SK-N-SH (cell line): Measurements from ENCODE around the gene B4GALT6. TPM values are rescaled to one million over a fixed set of nuclear protein-coding genes. Genes with fewer than 3 reads are reported as not detected.

Experiments
- CTCF ChIA-PET: fragments of 300-600, 350-600 bp; formaldehyde crosslinking; extraction: SDS; loops from one replicate; lab custom pipeline; 2021; lab: Yijun Ruan, JAX
- POLR2A ChIA-PET: fragments of 350-600 bp; sonication (Branson Sonifier 250); formaldehyde crosslinking; extraction: SDS; loops from one replicate; lab custom pipeline; 2020; ENCODE audit warnings: antibody characterized with exemption, inconsistent platforms; lab: Yijun Ruan, JAX
- DNase-seq: peaks from one replicate; pipeline ENCODE4 v3.0.0; 2012
- H2AFZ ChIP-seq: fragments of 200-600 bp; sonication (generic); 2 replicates; pipeline ENCODE4 v1.8.1; 2016; ENCODE audit warnings: antibody characterized with exemption, mild to moderate bottlenecking, low read depth
- H3F3A ChIP-seq: fragments of 200-600 bp; sonication (generic); replicated peaks from 2 replicates; pipeline ENCODE3; 2016; ENCODE audit warnings: antibody characterized with exemption, mild to moderate bottlenecking; ENCODE audit not compliant: insufficient read depth
- H3K27ac ChIP-seq, 2 experiments: fragments of 200-500 bp in 1 of 2; fragments of 200-600 bp in 1 of 2; sonication (Bioruptor generic) in 1 of 2; sonication (generic), shearing (Covaris generic) in 1 of 2; 2 replicates each; pipeline versions ENCODE4 v1.5.1 to v1.6.1; 2014 to 2016; ENCODE audit warnings: low read depth in 2 of 2, inconsistent platforms in 1 of 2, low read length in 1 of 2, mild to moderate bottlenecking in 1 of 2, mixed read lengths in 1 of 2
- H3K27me3 ChIP-seq: fragments of 200-600 bp; sonication (generic), shearing (Covaris generic); 2 replicates; pipeline ENCODE4 v1.6.1; 2016; ENCODE audit warnings: mixed run types; ENCODE audit not compliant: insufficient read depth
- H3K36me3 ChIP-seq, 2 experiments: fragments of 200-500 bp in 1 of 2; fragments of 200-600 bp in 1 of 2; sonication (Bioruptor generic) in 1 of 2; sonication (generic) in 1 of 2; replicated peaks in 1 of 2; 2 replicates each; pipeline versions ENCODE3 to v1.5.1; 2014 to 2016; ENCODE audit warnings: low read length in 1 of 2, mild to moderate bottlenecking in 1 of 2; ENCODE audit not compliant: insufficient read depth in 2 of 2, control insufficient read depth in 1 of 2
- H3K4me1 ChIP-seq, 2 experiments: fragments of 200-500 bp in 1 of 2; fragments of 200-600 bp in 1 of 2; sonication (Bioruptor generic) in 1 of 2; sonication (generic), shearing (Covaris generic) in 1 of 2; 2 replicates each; pipeline versions ENCODE4 v1.5.1 to v1.6.1; 2014 to 2016; ENCODE audit warnings: low read depth in 1 of 2, low read length in 1 of 2, mixed run types in 1 of 2; ENCODE audit not compliant: insufficient read depth in 2 of 2, control insufficient read depth in 1 of 2
- H3K4me2 ChIP-seq: fragments of 200-600 bp; sonication (generic), shearing (Covaris generic); 2 replicates; pipeline ENCODE4 v1.6.1; 2017; ENCODE audit warnings: mixed run types
- H3K4me3 ChIP-seq, 2 experiments: fragments of 200-500 bp in 1 of 2; fragments of 200-600 bp in 1 of 2; sonication (Bioruptor generic) in 1 of 2; sonication (generic), shearing (Covaris generic) in 1 of 2; 2 replicates each; pipeline versions ENCODE4 v1.5.1 to v1.8.1; 2014 to 2016; ENCODE audit warnings: low read depth in 2 of 2, inconsistent platforms in 1 of 2, low read length in 1 of 2, mild to moderate bottlenecking in 1 of 2, mixed read lengths in 1 of 2, moderate library complexity in 1 of 2
- H3K79me2 ChIP-seq: fragments of 200-600 bp; sonication (generic); 2 replicates; pipeline ENCODE4 v1.8.1; 2017; ENCODE audit warnings: mild to moderate bottlenecking; ENCODE audit not compliant: insufficient read depth
- H3K9ac ChIP-seq: fragments of 200-600 bp; sonication (generic); 2 replicates; pipeline ENCODE4 v1.6.1; 2017; ENCODE audit warnings: mixed run types
- H3K9me2 ChIP-seq: fragments of 200-600 bp; sonication (generic); 2 replicates; pipeline ENCODE4 v1.6.1; 2017; ENCODE audit warnings: mixed run types
- H3K9me3 ChIP-seq: fragments of 200-600 bp; sonication (generic); 2 replicates; pipeline ENCODE4 v1.6.1; 2017; ENCODE audit warnings: mixed run types, mild to moderate bottlenecking, moderate library complexity
- H4K20me1 ChIP-seq: fragments of 200-600 bp; sonication (generic); 2 replicates; pipeline ENCODE4 v1.6.1; 2017; ENCODE audit warnings: mild to moderate bottlenecking, mixed run types; ENCODE audit not compliant: insufficient read depth
- EZH2phosphoT487 ChIP-seq: fragments of 200-600 bp; sonication (generic); IDR thresholded peaks from 2 replicates; pipeline ENCODE4 v1.6.1; 2017; ENCODE audit warnings: low read depth, mixed run types, mild to moderate bottlenecking, antibody characterized with exemption, moderate library complexity, borderline replicate concordance
- FOXM1 ChIP-seq: IDR thresholded peaks from 2 replicates; pipeline ENCODE4 v1.4.0; 2012; ENCODE audit warnings: low read depth, mild to moderate bottlenecking
- GABPA ChIP-seq: IDR thresholded peaks from 2 replicates; pipeline ENCODE4 v1.4.0; 2012; ENCODE audit warnings: low read depth, mild to moderate bottlenecking
- MEF2A ChIP-seq: IDR thresholded peaks from 2 replicates; pipeline ENCODE4 v1.4.0; 2012; ENCODE audit warnings: low read depth, borderline replicate concordance
- MXI1 ChIP-seq: IDR thresholded peaks from 2 replicates; pipeline ENCODE4 v1.6.1; 2012; ENCODE audit warnings: mild to moderate bottlenecking, low read depth, low read length, improper control_type of control experiment
- NRF1 ChIP-seq: IDR thresholded peaks from 2 replicates; pipeline ENCODE4 v1.6.1; 2012; ENCODE audit warnings: low read depth, mild to moderate bottlenecking, low read length
- POLR2AphosphoS5 ChIP-seq: IDR thresholded peaks from 2 replicates; pipeline ENCODE4 v1.6.1; 2012; ENCODE audit warnings: low read depth, low read length
- RAD21 ChIP-seq: IDR thresholded peaks from 2 replicates; pipeline ENCODE4 v1.6.1; 2012; ENCODE audit warnings: mild to moderate bottlenecking, low read length
- RFX5 ChIP-seq: IDR thresholded peaks from 2 replicates; pipeline ENCODE4 v1.6.1; 2012; ENCODE audit warnings: mild to moderate bottlenecking, improper control_type of control experiment, low read length
- RXRA ChIP-seq: IDR thresholded peaks from 2 replicates; pipeline ENCODE4 v1.4.0; 2012; ENCODE audit warnings: low read depth, mild to moderate bottlenecking, borderline replicate concordance
- SMC3 ChIP-seq: IDR thresholded peaks from 2 replicates; pipeline ENCODE4 v1.6.1; 2012; ENCODE audit warnings: low read depth, low read length, improper control_type of control experiment
- TAF1 ChIP-seq: IDR thresholded peaks from 2 replicates; pipeline ENCODE4 v1.6.1; 2012; ENCODE audit warnings: low read depth, mild to moderate bottlenecking, low read length, moderate library complexity, borderline replicate concordance
- TEAD4 ChIP-seq: IDR thresholded peaks from 2 replicates; pipeline ENCODE4 v1.4.0; 2012; ENCODE audit warnings: mild to moderate bottlenecking, borderline replicate concordance; ENCODE audit not compliant: insufficient read depth
- WGBS: methylation state at CpG from one replicate; pipeline ENCODE4 v1.1.6; 2017; ENCODE audit warnings: low lambda C conversion rate; 5-methylcytosine and 5-hydroxymethylcytosine counted together
- polyA plus RNA-seq, 3 experiments: library from polyadenylated mRNA; depleted of rRNA; stranded (reverse); fragments of >200 nt; gene quantifications; 2 replicates each; pipeline ENCODE4 v1.2.3, GENCODE V29; 2012
- TF ChIP-seq, protein P1 (sequence below): IDR thresholded peaks from 2 replicates; pipeline ENCODE4; 2012
- TF ChIP-seq, protein P2 (sequence below): fragments of 200-600 bp; sonication (generic); IDR thresholded peaks from 2 replicates; pipeline ENCODE4 v1.6.1; 2017; ENCODE audit warnings: antibody characterized with exemption, mild to moderate bottlenecking, moderate library complexity
- TF ChIP-seq, protein P3 (sequence below): fragments of 150-350 bp; IDR thresholded peaks from 2 replicates; pipeline ENCODE4 v1.6.1; 2016; ENCODE audit warnings: mild to moderate bottlenecking, low read depth, low read length
- TF ChIP-seq, protein P4 (sequence below): IDR thresholded peaks from 2 replicates; pipeline ENCODE4 v1.4.0; 2012; ENCODE audit warnings: low read depth, borderline replicate concordance
- TF ChIP-seq, protein P5 (sequence below): IDR thresholded peaks from 2 replicates; pipeline ENCODE4 v1.6.1; 2012; ENCODE audit warnings: mild to moderate bottlenecking, low read depth, low read length, moderate library complexity

The B4GALT6 gene
- polyA plus RNA-seq, 1 of the 3 experiments (the other 2 are of a cell fraction): 3.1 TPM

DNA sequence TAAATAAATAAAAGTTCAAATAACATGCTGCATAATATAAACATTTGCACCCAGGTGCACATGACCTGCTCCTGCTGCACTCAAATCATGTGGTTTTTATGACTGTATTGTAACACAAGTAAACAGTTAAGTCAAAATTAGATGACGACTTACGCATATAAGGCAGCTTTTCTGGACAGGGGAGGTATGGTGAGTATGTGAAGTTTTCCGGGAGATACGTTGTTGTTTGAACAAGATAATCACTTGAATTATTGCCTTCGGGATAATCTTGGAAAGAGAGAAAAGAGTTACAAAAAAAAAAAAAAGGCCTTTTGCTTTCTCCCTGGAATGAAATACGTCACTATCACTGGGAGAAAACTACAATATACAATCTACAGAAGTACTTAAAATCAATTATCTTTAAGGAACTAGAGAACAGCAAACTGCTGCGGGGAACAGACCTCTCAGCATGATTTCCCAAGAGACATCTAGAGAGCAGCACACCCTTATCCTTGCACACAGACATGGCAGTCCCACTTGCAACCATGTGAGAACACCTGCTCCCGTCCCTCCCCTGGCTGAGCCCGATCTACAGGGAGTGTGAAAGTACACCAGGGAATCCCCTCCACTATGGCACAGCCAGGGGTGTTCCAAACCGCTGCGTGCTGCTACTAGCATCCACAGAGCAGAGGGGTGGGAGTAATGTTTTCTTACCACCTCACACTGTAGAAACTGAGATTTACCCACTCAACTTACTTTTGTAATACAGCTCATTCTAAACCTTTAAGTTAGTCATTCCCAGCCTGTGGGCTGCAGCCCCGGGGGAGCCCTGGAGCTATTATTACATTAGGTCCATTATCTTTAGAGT is 26.3 kb downstream of the B4GALT6 start:
- H3K36me3 ChIP-seq: peaks cover 0 to 7% of the 10 kb centered on the region in 2 experiments
- CTCF ChIA-PET: interaction anchor here (1.5 kb wide), 1 partner anchor 65 kb away, joined by 4 read pairs; no protein-coding TSS in a partner anchor
- no peak overlapping the region for H3K27ac ChIP-seq
- DNase-seq: no peak
- no peaks in the 10 kb centered on the region for H3K9me2 ChIP-seq
- no peaks in the 10 kb centered on the region for H3F3A ChIP-seq
- no peaks in the 10 kb centered on the region for H3K27me3 ChIP-seq
- no peaks in the 10 kb centered on the region for H4K20me1 ChIP-seq
- no peak overlapping the region for H3K9ac ChIP-seq
- peaks cover 0 to 2% of the 10 kb centered on the region in 2 experiments; a peak in 2 of 4 replicates for H3K4me1 ChIP-seq
- TF ChIP-seq, protein P1, sequence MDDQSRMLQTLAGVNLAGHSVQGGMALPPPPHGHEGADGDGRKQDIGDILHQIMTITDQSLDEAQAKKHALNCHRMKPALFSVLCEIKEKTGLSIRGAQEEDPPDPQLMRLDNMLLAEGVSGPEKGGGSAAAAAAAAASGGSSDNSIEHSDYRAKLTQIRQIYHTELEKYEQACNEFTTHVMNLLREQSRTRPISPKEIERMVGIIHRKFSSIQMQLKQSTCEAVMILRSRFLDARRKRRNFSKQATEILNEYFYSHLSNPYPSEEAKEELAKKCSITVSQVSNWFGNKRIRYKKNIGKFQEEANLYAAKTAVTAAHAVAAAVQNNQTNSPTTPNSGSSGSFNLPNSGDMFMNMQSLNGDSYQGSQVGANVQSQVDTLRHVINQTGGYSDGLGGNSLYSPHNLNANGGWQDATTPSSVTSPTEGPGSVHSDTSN: no peak
- TF ChIP-seq FOXM1: no peak
- TF ChIP-seq, protein P2, sequence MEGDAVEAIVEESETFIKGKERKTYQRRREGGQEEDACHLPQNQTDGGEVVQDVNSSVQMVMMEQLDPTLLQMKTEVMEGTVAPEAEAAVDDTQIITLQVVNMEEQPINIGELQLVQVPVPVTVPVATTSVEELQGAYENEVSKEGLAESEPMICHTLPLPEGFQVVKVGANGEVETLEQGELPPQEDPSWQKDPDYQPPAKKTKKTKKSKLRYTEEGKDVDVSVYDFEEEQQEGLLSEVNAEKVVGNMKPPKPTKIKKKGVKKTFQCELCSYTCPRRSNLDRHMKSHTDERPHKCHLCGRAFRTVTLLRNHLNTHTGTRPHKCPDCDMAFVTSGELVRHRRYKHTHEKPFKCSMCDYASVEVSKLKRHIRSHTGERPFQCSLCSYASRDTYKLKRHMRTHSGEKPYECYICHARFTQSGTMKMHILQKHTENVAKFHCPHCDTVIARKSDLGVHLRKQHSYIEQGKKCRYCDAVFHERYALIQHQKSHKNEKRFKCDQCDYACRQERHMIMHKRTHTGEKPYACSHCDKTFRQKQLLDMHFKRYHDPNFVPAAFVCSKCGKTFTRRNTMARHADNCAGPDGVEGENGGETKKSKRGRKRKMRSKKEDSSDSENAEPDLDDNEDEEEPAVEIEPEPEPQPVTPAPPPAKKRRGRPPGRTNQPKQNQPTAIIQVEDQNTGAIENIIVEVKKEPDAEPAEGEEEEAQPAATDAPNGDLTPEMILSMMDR: no peak
- no peak for TF ChIP-seq MEF2A
- TF ChIP-seq, protein P3, sequence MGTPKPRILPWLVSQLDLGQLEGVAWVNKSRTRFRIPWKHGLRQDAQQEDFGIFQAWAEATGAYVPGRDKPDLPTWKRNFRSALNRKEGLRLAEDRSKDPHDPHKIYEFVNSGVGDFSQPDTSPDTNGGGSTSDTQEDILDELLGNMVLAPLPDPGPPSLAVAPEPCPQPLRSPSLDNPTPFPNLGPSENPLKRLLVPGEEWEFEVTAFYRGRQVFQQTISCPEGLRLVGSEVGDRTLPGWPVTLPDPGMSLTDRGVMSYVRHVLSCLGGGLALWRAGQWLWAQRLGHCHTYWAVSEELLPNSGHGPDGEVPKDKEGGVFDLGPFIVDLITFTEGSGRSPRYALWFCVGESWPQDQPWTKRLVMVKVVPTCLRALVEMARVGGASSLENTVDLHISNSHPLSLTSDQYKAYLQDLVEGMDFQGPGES: no peak
- no peak for TF ChIP-seq GABPA
- no peak for TF ChIP-seq EZH2phosphoT487
- H3K9me3 ChIP-seq: peaks cover 7% of the 10 kb centered on the region; the same call in 1 of the 2 replicates
- 93% methylated on average over 10 of the region's 12 CpGs for WGBS
- H3K4me3 ChIP-seq: no peak overlapping the region
- H3K79me2 ChIP-seq: no peaks in the 10 kb centered on the region
- H2AFZ ChIP-seq: no peak overlapping the region
- H3K4me2 ChIP-seq: no peak overlapping the region
- POLR2A ChIA-PET: no interaction called here

DNA sequence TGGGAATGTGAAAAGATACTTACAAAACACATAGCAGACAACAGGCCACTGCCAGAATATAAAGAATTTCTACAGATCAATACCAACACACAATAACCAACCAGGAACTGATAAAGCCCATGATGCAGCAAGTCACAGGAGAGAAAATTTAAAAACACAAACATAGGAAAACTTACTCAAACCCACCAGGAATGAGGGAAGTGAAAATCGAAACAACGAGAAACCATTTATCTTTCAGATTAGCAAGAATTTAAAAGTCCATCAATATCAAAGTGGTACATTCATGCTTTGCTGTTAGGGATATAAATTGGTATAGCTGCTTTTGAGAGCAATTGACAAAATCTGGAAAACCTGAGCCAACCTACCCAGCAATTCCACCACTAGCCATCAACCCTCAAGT is 27.6 kb downstream of the B4GALT6 start:
- Histone ChIP-seq H3K36me3 (peaks cover 0 to 5% of the 10 kb centered on the region in 2 experiments), H3K27me3 (no peaks in the 10 kb centered on the region), H3K4me3 (no peak overlapping the region), H3K79me2 (no peaks in the 10 kb centered on the region), H3K9me2 (no peaks in the 10 kb centered on the region), H2AFZ (no peak overlapping the region), H3K9ac (no peak overlapping the region), H4K20me1 (no peaks in the 10 kb centered on the region), H3K9me3 (peaks cover 7% of the 10 kb centered on the region; the same call in 1 of the 2 replicates), H3F3A (no peaks in the 10 kb centered on the region), H3K27ac (no peak overlapping the region), H3K4me1 (no peaks in the 10 kb centered on the region; a peak in 1 of 4 replicates), H3K4me2 (no peak overlapping the region)
- ChIA-PET POLR2A (no interaction called here), CTCF (no interaction called here)
- WGBS: 96% methylated on average over 2 of the region's 2 CpGs
- no peak for DNase-seq
- TF ChIP-seq, protein P4, sequence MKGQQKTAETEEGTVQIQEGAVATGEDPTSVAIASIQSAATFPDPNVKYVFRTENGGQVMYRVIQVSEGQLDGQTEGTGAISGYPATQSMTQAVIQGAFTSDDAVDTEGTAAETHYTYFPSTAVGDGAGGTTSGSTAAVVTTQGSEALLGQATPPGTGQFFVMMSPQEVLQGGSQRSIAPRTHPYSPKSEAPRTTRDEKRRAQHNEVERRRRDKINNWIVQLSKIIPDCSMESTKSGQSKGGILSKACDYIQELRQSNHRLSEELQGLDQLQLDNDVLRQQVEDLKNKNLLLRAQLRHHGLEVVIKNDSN: no peak
- TF ChIP-seq TAF1: no peak
- no peak for TF ChIP-seq RFX5
- TF ChIP-seq RXRA: no peak
- TF ChIP-seq MXI1: no peak
- no peak for TF ChIP-seq RAD21
- no peak for TF ChIP-seq SMC3
- TF ChIP-seq NRF1: no peak
- no peak for TF ChIP-seq TEAD4
- TF ChIP-seq, protein P5, sequence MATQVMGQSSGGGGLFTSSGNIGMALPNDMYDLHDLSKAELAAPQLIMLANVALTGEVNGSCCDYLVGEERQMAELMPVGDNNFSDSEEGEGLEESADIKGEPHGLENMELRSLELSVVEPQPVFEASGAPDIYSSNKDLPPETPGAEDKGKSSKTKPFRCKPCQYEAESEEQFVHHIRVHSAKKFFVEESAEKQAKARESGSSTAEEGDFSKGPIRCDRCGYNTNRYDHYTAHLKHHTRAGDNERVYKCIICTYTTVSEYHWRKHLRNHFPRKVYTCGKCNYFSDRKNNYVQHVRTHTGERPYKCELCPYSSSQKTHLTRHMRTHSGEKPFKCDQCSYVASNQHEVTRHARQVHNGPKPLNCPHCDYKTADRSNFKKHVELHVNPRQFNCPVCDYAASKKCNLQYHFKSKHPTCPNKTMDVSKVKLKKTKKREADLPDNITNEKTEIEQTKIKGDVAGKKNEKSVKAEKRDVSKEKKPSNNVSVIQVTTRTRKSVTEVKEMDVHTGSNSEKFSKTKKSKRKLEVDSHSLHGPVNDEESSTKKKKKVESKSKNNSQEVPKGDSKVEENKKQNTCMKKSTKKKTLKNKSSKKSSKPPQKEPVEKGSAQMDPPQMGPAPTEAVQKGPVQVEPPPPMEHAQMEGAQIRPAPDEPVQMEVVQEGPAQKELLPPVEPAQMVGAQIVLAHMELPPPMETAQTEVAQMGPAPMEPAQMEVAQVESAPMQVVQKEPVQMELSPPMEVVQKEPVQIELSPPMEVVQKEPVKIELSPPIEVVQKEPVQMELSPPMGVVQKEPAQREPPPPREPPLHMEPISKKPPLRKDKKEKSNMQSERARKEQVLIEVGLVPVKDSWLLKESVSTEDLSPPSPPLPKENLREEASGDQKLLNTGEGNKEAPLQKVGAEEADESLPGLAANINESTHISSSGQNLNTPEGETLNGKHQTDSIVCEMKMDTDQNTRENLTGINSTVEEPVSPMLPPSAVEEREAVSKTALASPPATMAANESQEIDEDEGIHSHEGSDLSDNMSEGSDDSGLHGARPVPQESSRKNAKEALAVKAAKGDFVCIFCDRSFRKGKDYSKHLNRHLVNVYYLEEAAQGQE: no peak
- no peak for TF ChIP-seq POLR2AphosphoS5
